Measurements from ENCODE around the gene B3GNT7.
"Not testable (repeated sequence)": the region's sequence is repeated elsewhere in the genome, so short reads cannot be mapped to it uniquely, and the experiment has no call there.

The B3GNT7 gene

GRCh38 chr2:231423176-231423575 lies 27.7 kb downstream of the B3GNT7 start:
- DNase-seq (ENCODE audit: low read depth in 1 of 2, low spot score in 1 of 2), result no peak

GRCh38 chr2:231425291-231425810 lies 29.8 kb downstream of the B3GNT7 start:
- no peak for DNase-seq (ENCODE audit: low read depth in 1 of 2, low spot score in 1 of 2)

- DNase-seq (ENCODE audit: low read depth in 1 of 2, low spot score in 1 of 2), result peak in 1 of 2 donors; percentile 66
These were observed 30.5 kb downstream of the B3GNT7 start for GRCh38 chr2:231425811-231426703.

- DNase-seq (ENCODE audit: low read depth in 1 of 2, low spot score in 1 of 2), result no peak
These were observed 31.6 kb downstream of the B3GNT7 start for GRCh38 chr2:231427116-231427515.

GRCh38 chr2:231429152-231429551 lies 33.6 kb downstream of the B3GNT7 start:
- DNase-seq (ENCODE audit: low read depth in 1 of 2, low spot score in 1 of 2), result no peak

- no peak for DNase-seq (ENCODE audit: low read depth in 1 of 2, low spot score in 1 of 2)
These were observed 34.4 kb downstream of the B3GNT7 start for GRCh38 chr2:231429901-231430300.

- not testable (repeated sequence) for DNase-seq (ENCODE audit: low read depth in 1 of 2, low spot score in 1 of 2)
These were observed 34.9 kb downstream of the B3GNT7 start for GRCh38 chr2:231430437-231430836.

GRCh38 chr2:231431606-231432005 lies 36.1 kb downstream of the B3GNT7 start:
- no peak for DNase-seq (ENCODE audit: low read depth in 1 of 2, low spot score in 1 of 2)

- DNase-seq (ENCODE audit: low read depth in 1 of 2, low spot score in 1 of 2), result no peak
These were observed 38.5 kb downstream of the B3GNT7 start for GRCh38 chr2:231433990-231434389.

- no peak for DNase-seq (ENCODE audit: low read depth in 1 of 2, low spot score in 1 of 2)
These were observed 41.4 kb downstream of the B3GNT7 start for GRCh38 chr2:231436957-231437356.

GRCh38 chr2:231449503-231450054 lies 54.1 kb downstream of the B3GNT7 start:
- no peak for DNase-seq (ENCODE audit: low read depth in 1 of 2, low spot score in 1 of 2)

GRCh38 chr2:231450548-231450989 lies 55.1 kb downstream of the B3GNT7 start:
- DNase-seq (ENCODE audit: low read depth in 1 of 2, low spot score in 1 of 2), result no peak

Measured in activated T-helper 1 cell treated with anti-CD3 and anti-CD28 coated beads, Interleukin-2, amount 50 U/mL, for 16 hours (primary cell).